ENCODE measurements around the gene OSBPL5. TPM values are rescaled to one million over a fixed set of nuclear protein-coding genes. Genes with fewer than 3 reads are reported as not detected.
A peak's percentile ranks its signal among the peaks of the same experiment; 100 is the strongest.

The OSBPL5 gene
- polyA plus RNA-seq, 1 donor = 14.1 TPM

- Histone ChIP-seq H3K4me3 (ENCODE audit: low read length) (no peak overlapping the region), H3K4me1 (ENCODE audit: control insufficient read depth, insufficient read depth, low read length) (no peaks in the 10 kb centered on the region), H3K9me3 (ENCODE audit: control insufficient read depth, low read depth, low read length) (no peaks in the 10 kb centered on the region), H3K27ac (ENCODE audit: low read length) (no peak overlapping the region), H3K27me3 (ENCODE audit: control insufficient read depth, insufficient read depth, low read length) (no peaks in the 10 kb centered on the region), H3K36me3 (ENCODE audit: control insufficient read depth, insufficient read depth, low read length) (peaks cover 19% of the 10 kb centered on the region)
- WGBS (ENCODE audit: insufficient coverage, low lambda C conversion rate) = no CpG with 5 or more reads among the region's 41 CpGs
- DNase-seq = no peak
Observed at GRCh38 chr11:3105791-3106735, 59.0 kb downstream of the OSBPL5 start.

GRCh38 chr11:3104961-3105790 lies 59.9 kb downstream of the OSBPL5 start:
- no peak for DNase-seq
- WGBS (ENCODE audit: insufficient coverage, low lambda C conversion rate) = no CpG with 5 or more reads among the region's 23 CpGs
- no peaks in the 10 kb centered on the region for H3K4me1 ChIP-seq (ENCODE audit: control insufficient read depth, insufficient read depth, low read length)

GRCh38 chr11:3104051-3104714 lies 60.9 kb downstream of the OSBPL5 start:
- H3K27me3 ChIP-seq (ENCODE audit: control insufficient read depth, insufficient read depth, low read length) = no peaks in the 10 kb centered on the region
- no peaks in the 10 kb centered on the region for H3K4me1 ChIP-seq (ENCODE audit: control insufficient read depth, insufficient read depth, low read length)
- H3K4me3 ChIP-seq (ENCODE audit: low read length) = no peak overlapping the region
- WGBS (ENCODE audit: insufficient coverage, low lambda C conversion rate) = no CpG with 5 or more reads among the region's 22 CpGs
- peaks cover 22% of the 10 kb centered on the region for H3K36me3 ChIP-seq (ENCODE audit: control insufficient read depth, insufficient read depth, low read length)
- no peak for DNase-seq
- H3K27ac ChIP-seq (ENCODE audit: low read length) = no peak overlapping the region
- H3K9me3 ChIP-seq (ENCODE audit: control insufficient read depth, low read depth, low read length) = no peaks in the 10 kb centered on the region

More at GRCh38 chr11:3104961-3105790, 59.9 kb downstream of the OSBPL5 start:
- H3K9me3 ChIP-seq (ENCODE audit: control insufficient read depth, low read depth, low read length) = no peaks in the 10 kb centered on the region
- no peak overlapping the region for H3K27ac ChIP-seq (ENCODE audit: low read length)
- peaks cover 25% of the 10 kb centered on the region for H3K36me3 ChIP-seq (ENCODE audit: control insufficient read depth, insufficient read depth, low read length)
- no peaks in the 10 kb centered on the region for H3K27me3 ChIP-seq (ENCODE audit: control insufficient read depth, insufficient read depth, low read length)
- H3K4me3 ChIP-seq (ENCODE audit: low read length) = no peak overlapping the region

- Histone ChIP-seq H3K4me1 (ENCODE audit: control insufficient read depth, insufficient read depth, low read length) (no peaks in the 10 kb centered on the region), H3K4me3 (ENCODE audit: low read length) (no peak overlapping the region), H3K27me3 (ENCODE audit: control insufficient read depth, insufficient read depth, low read length) (no peaks in the 10 kb centered on the region), H3K36me3 (ENCODE audit: control insufficient read depth, insufficient read depth, low read length) (peaks cover 26% of the 10 kb centered on the region), H3K27ac (ENCODE audit: low read length) (no peak overlapping the region), H3K9me3 (ENCODE audit: control insufficient read depth, low read depth, low read length) (no peaks in the 10 kb centered on the region)
- WGBS (ENCODE audit: insufficient coverage, low lambda C conversion rate) = no CpG with 5 or more reads among the region's 11 CpGs
- DNase-seq = no peak
Observed at GRCh38 chr11:3103076-3103475, 62.0 kb downstream of the OSBPL5 start.

- no peaks in the 10 kb centered on the region for H3K27me3 ChIP-seq (ENCODE audit: control insufficient read depth, insufficient read depth, low read length)
- H3K9me3 ChIP-seq (ENCODE audit: control insufficient read depth, low read depth, low read length) = no peaks in the 10 kb centered on the region
- WGBS (ENCODE audit: insufficient coverage, low lambda C conversion rate) = no CpG with 5 or more reads among the region's 5 CpGs
- no peak overlapping the region for H3K27ac ChIP-seq (ENCODE audit: low read length)
- no peak for DNase-seq
- no peaks in the 10 kb centered on the region for H3K4me1 ChIP-seq (ENCODE audit: control insufficient read depth, insufficient read depth, low read length)
- no peak overlapping the region for H3K4me3 ChIP-seq (ENCODE audit: low read length)
- peaks cover 25% of the 10 kb centered on the region for H3K36me3 ChIP-seq (ENCODE audit: control insufficient read depth, insufficient read depth, low read length)
Observed at GRCh38 chr11:3102641-3102921, 62.5 kb downstream of the OSBPL5 start.

GRCh38 chr11:3101921-3102640 lies 63.0 kb downstream of the OSBPL5 start:
- no peaks in the 10 kb centered on the region for H3K9me3 ChIP-seq (ENCODE audit: control insufficient read depth, low read depth, low read length)
- no CpG with 5 or more reads among the region's 20 CpGs for WGBS (ENCODE audit: insufficient coverage, low lambda C conversion rate)
- no peak for DNase-seq
- H3K27me3 ChIP-seq (ENCODE audit: control insufficient read depth, insufficient read depth, low read length) = no peaks in the 10 kb centered on the region
- H3K4me1 ChIP-seq (ENCODE audit: control insufficient read depth, insufficient read depth, low read length) = no peaks in the 10 kb centered on the region
- peaks cover 22% of the 10 kb centered on the region for H3K36me3 ChIP-seq (ENCODE audit: control insufficient read depth, insufficient read depth, low read length)
- no peak overlapping the region for H3K27ac ChIP-seq (ENCODE audit: low read length)
- H3K4me3 ChIP-seq (ENCODE audit: low read length) = no peak overlapping the region

GRCh38 chr11:3099178-3099577 lies 65.9 kb downstream of the OSBPL5 start:
- Histone ChIP-seq H3K9me3 (ENCODE audit: control insufficient read depth, low read depth, low read length) (no peaks in the 10 kb centered on the region), H3K4me3 (ENCODE audit: low read length) (no peak overlapping the region), H3K36me3 (ENCODE audit: control insufficient read depth, insufficient read depth, low read length) (peaks cover 29% of the 10 kb centered on the region), H3K27me3 (ENCODE audit: control insufficient read depth, insufficient read depth, low read length) (no peaks in the 10 kb centered on the region), H3K27ac (ENCODE audit: low read length) (no peak overlapping the region), H3K4me1 (ENCODE audit: control insufficient read depth, insufficient read depth, low read length) (no peaks in the 10 kb centered on the region)
- no peak for DNase-seq
- WGBS (ENCODE audit: insufficient coverage, low lambda C conversion rate) = 100% methylated on average over 1 of the region's 3 CpGs

- Histone ChIP-seq H3K4me1 (ENCODE audit: control insufficient read depth, insufficient read depth, low read length) (no peaks in the 10 kb centered on the region), H3K27ac (ENCODE audit: low read length) (no peak overlapping the region), H3K9me3 (ENCODE audit: control insufficient read depth, low read depth, low read length) (no peaks in the 10 kb centered on the region), H3K27me3 (ENCODE audit: control insufficient read depth, insufficient read depth, low read length) (no peaks in the 10 kb centered on the region), H3K36me3 (ENCODE audit: control insufficient read depth, insufficient read depth, low read length) (peaks cover 42% of the 10 kb centered on the region), H3K4me3 (ENCODE audit: low read length) (no peak overlapping the region)
- DNase-seq = no peak
- WGBS (ENCODE audit: insufficient coverage, low lambda C conversion rate) = 90% methylated on average over 3 of the region's 10 CpGs
Observed at GRCh38 chr11:3096909-3097530, 68.1 kb downstream of the OSBPL5 start.

- H3K4me1 ChIP-seq (ENCODE audit: control insufficient read depth, insufficient read depth, low read length) = no peaks in the 10 kb centered on the region
- H3K9me3 ChIP-seq (ENCODE audit: control insufficient read depth, low read depth, low read length) = no peaks in the 10 kb centered on the region
- no CpG with 5 or more reads among the region's 15 CpGs for WGBS (ENCODE audit: insufficient coverage, low lambda C conversion rate)
- peak in 1 of 2 donors; percentile 29 for DNase-seq
- peaks cover 40% of the 10 kb centered on the region for H3K36me3 ChIP-seq (ENCODE audit: control insufficient read depth, insufficient read depth, low read length)
- H3K4me3 ChIP-seq (ENCODE audit: low read length) = no peak overlapping the region
- no peak overlapping the region for H3K27ac ChIP-seq (ENCODE audit: low read length)
- no peaks in the 10 kb centered on the region for H3K27me3 ChIP-seq (ENCODE audit: control insufficient read depth, insufficient read depth, low read length)
Observed at GRCh38 chr11:3095712-3096361, 69.3 kb downstream of the OSBPL5 start.

All from large intestine (tissue), 3 donors.